Gastrocnemius medialis (tissue), 4 donors: ENCODE measurements around the gene CEBPB. TPM values are rescaled to one million over a fixed set of nuclear protein-coding genes. Genes with fewer than 3 reads are reported as not detected.

Source experiments
- ATAC-seq, 2 donors: fragments of 150-250 bp; one replicate each; pipeline ENCODE4 v1.9.1; 2016
- DNase-seq, 2 donors: peaks; one replicate each; pipeline ENCODE4 v3.0.0-alpha.2; 2019
- H3K27ac ChIP-seq, 4 donors: fragments of 200-600 bp; sonication (generic); 1 replicate in 1 of 4; 2 replicates in 3 of 4; pipeline ENCODE4 v1.5.1; 2016 to 2018; ENCODE audit warnings: mild to moderate bottlenecking in 2 of 4, moderate library complexity in 1 of 4
- H3K27me3 ChIP-seq, 3 donors: fragments of 200-600 bp; sonication (generic) in 2 of 3; 1 replicate in 1 of 3; 2 replicates in 2 of 3; pipeline versions ENCODE4 v1.5.1 to v1.6.0; 2016 to 2019; ENCODE audit warnings: mild to moderate bottlenecking in 1 of 3, moderate library complexity in 1 of 3
- H3K36me3 ChIP-seq, 2 donors: fragments of 200-600 bp; sonication (generic) in 1 of 2; one replicate each; pipeline ENCODE4 v1.5.1; 2017 to 2018
- H3K4me1 ChIP-seq, 2 donors: fragments of 200-600 bp; sonication (generic) in 1 of 2; one replicate each; pipeline ENCODE4 v1.5.1; 2016 to 2017; ENCODE audit warnings: mild to moderate bottlenecking in 2 of 2
- H3K4me3 ChIP-seq, 4 donors: fragments of 200-600 bp; sonication (generic) in 3 of 4; 1 replicate in 1 of 4; 2 replicates in 3 of 4; pipeline ENCODE4 v1.5.1; 2016 to 2019; ENCODE audit warnings: mild to moderate bottlenecking in 2 of 4
- H3K9me3 ChIP-seq, 3 donors: fragments of 200-600 bp; sonication (generic) in 2 of 3; 1 replicate in 1 of 3; 2 replicates in 2 of 3; pipeline ENCODE4 v1.5.1; 2016 to 2019
- CTCF ChIP-seq, 5 experiments: fragments of 450-650 bp in 3 of 5; fragments of 200-600 bp in 2 of 5; sonication (generic) in 2 of 5; IDR thresholded peaks in 4 of 5; conservative IDR thresholded peaks in 1 of 5; 1 replicate in 4 of 5; 2 replicates in 1 of 5; pipeline ENCODE4 v1.5.1; 2016 to 2019; ENCODE audit warnings: antibody characterized with exemption in 5 of 5, mild to moderate bottlenecking in 3 of 5, moderate library complexity in 3 of 5
- POLR2A ChIP-seq, 2 donors: fragments of 450-650 bp; IDR thresholded peaks; one replicate each; pipeline ENCODE4 v1.6.1; 2017; ENCODE audit warnings: antibody characterized with exemption in 2 of 2, mild to moderate bottlenecking in 2 of 2, moderate library complexity in 2 of 2
- in situ Hi-C, 4 donors: fragments of 200-750 bp; cut with MboI; loops; one replicate each; pipeline versions ENCODE4 v1.15.0 to v1.8.0; 2017; ENCODE audit warnings: low sequenced_read_pairs in 4 of 4
- intact Hi-C: fragments of 100-400 bp; cut with DNase I; formaldehyde crosslinking; loops from one replicate; pipeline ENCODE4 v1.15.1; 2023; ENCODE audit warnings: low total_unique reads
- total RNA-seq, 4 donors: library from RNA; depleted of rRNA; stranded (reverse); fragments of >200 nt; gene quantifications; one replicate each; pipeline versions ENCODE4 v1.1.0 to v1.2.3, GENCODE V29; 2016

The CEBPB gene
- total RNA-seq, 4 donors from 2014 or later: 219 to 434 (median 321) TPM

- H3K36me3 ChIP-seq: no peaks in the 10 kb centered on the region
- no peak for ATAC-seq
- intact Hi-C loops: no loop called here
- H3K4me3 ChIP-seq: no peak overlapping the region
- DNase-seq: no peak
- no peaks in the 10 kb centered on the region for H3K27me3 ChIP-seq
- no peak overlapping the region for H3K27ac ChIP-seq
- H3K4me1 ChIP-seq: no peaks in the 10 kb centered on the region
- no peaks in the 10 kb centered on the region for H3K9me3 ChIP-seq
- in situ Hi-C loops: no loop called here
- TF ChIP-seq POLR2A (IDR thresholded peaks at IDR 0.05): no peak
- TF ChIP-seq CTCF (IDR thresholded peaks at IDR 0.05 in 4 of 5, conservative IDR thresholded peaks at IDR 0.05 in 1 of 5): no peak
Observed at GRCh38 chr20:50240092-50240491, 49.5 kb downstream of the CEBPB start.

DNA sequence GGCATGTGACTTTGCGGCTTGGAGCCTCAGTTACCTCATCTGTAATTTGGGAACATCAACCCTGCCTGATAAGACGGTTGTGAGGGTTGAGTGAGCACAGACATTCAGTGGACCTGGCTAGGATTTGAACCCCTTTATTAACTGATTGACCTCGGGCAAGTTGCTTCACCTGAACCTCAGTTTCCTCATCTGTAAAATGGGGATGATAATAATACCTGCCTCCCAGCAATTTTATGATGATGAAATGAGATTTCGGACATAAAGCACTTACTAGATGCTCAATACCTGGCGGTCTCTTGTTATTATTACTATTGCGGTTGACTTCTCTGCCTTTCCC, 51.5 kb downstream of the CEBPB start:
- no peaks in the 10 kb centered on the region for H3K4me1 ChIP-seq
- no peaks in the 10 kb centered on the region for H3K9me3 ChIP-seq
- in situ Hi-C loops (no loop called here), intact Hi-C loops (no loop called here)
- DNase-seq (no peak), ATAC-seq (no peak)
- H3K27me3 ChIP-seq: no peaks in the 10 kb centered on the region
- H3K27ac ChIP-seq: no peak overlapping the region
- no peaks in the 10 kb centered on the region for H3K36me3 ChIP-seq
- TF ChIP-seq POLR2A (IDR thresholded peaks at IDR 0.05): no peak
- TF ChIP-seq CTCF (IDR thresholded peaks at IDR 0.05 in 4 of 5, conservative IDR thresholded peaks at IDR 0.05 in 1 of 5): no peak
- H3K4me3 ChIP-seq: no peak overlapping the region

Other genes with a start within 250 kb of the CEBPB start
- 1 to 10 TPM in 3 of 4 donors, under 1 TPM in 1; 0.61 to 3.5 (median 1.3) TPM for gene SNAI1, start 207.8 kb upstream of the CEBPB start, total RNA-seq
- gene UBE2V1, start 77.7 kb upstream of the CEBPB start, total RNA-seq: 10 to 100 TPM; 37.6 to 58.5 (median 46.9) TPM
- gene PEDS1, start 37.1 kb upstream of the CEBPB start, total RNA-seq: 10 to 100 TPM; 33.2 to 77.9 (median 38.2) TPM